ENCODE results near the gene CHST12.

CHST12 gene

DNA sequence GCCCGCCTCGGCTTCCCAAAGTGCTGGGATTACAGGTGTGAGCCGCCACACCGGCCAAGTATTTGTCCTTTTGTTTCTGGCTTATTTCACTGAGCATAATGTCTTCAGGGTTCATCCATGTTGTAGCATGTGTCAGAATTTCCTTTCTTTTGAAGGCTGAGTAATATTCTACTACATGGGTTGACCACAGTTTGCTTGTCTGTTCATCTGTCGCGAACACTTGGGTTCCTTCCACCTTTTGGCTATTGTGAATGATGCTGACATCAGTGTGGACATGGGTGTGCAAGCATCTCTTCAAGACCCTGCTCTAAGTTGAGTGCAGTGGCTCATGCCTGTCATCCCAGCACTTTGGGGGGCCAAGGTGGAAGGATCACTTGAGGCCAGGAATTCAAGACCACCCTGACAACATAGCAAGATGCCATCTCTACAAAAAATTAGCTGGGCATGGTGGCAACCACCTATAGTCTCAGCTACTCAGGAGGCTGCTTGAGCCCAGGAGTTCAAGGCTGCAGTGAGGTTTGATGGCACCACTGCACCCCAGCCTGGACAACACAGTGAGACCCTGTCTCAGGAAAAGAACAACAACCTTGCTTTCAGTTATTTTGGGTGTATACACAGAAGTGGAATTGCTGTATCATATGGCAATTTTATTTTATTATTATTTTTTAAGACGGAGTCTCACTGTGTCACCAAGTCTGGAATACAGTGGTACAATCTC, 17.0 kb downstream of the CHST12 start:
- Mint-ChIP-seq H3K27ac (no peak overlapping the region), H3K27me3 (no peaks in the 10 kb centered on the region), H3K36me3 (peaks cover 9% of the 10 kb centered on the region), H3K4me1 (peaks cover 13% of the 10 kb centered on the region), H3K4me3 (no peak overlapping the region), H3K9me3 (no peaks in the 10 kb centered on the region)
- DNase-seq (ENCODE audit: low spot score in 2 of 2), result no peak
- ATAC-seq (ENCODE audit: low read depth), result no peak

DNA sequence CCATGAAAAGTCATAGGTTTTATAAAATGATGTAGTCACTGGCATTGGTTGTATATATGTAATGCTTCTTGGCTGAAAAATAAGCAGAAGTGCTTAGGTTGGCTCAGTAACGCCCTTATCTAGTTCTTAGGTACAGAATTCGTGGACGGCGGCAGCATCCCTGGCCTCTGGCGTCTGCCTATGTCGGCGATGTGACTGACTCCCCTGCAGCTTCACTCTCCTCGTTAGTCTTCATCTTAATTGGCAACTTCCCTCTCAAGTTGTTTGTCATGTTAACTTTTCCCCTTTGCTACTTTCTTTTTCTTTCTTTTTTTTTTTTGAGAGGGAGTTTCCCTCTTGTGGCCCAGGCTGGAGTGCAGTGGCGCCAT, 18.5 kb downstream of the CHST12 start:
- no peaks in the 10 kb centered on the region for H3K9me3 Mint-ChIP-seq
- H3K4me1 Mint-ChIP-seq, result peaks cover 14% of the 10 kb centered on the region
- peaks cover 2% of the 10 kb centered on the region for H3K36me3 Mint-ChIP-seq
- no peak overlapping the region for H3K27ac Mint-ChIP-seq
- no peak for DNase-seq (ENCODE audit: low spot score in 2 of 2)
- no peaks in the 10 kb centered on the region for H3K27me3 Mint-ChIP-seq
- ATAC-seq (ENCODE audit: low read depth), result no peak
- H3K4me3 Mint-ChIP-seq, result no peak overlapping the region

DNA sequence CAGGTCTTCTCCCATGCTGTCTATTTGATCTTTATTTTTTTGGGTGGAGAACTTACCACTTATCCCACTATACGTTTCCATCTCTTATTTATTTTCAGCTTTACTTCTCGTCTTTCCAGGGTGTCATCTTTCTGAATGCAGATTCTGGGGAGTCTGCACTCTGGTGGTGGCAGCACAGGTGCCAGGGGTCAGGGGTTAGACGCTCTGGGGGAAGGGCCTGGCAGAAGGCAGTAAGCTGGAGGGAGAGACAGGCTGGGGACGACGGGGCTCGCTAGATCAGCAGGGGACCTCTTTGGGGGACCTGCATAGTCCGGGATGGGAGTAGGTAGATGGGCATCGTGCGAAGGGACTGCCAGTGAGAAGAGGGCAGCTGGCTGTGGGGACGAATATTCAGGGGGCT, 22.3 kb downstream of the CHST12 start:
- Mint-ChIP-seq H3K4me3 (no peak overlapping the region), H3K27me3 (no peaks in the 10 kb centered on the region), H3K4me1 (peaks cover 19% of the 10 kb centered on the region), H3K27ac (no peak overlapping the region), H3K36me3 (peaks cover 3% of the 10 kb centered on the region), H3K9me3 (no peaks in the 10 kb centered on the region)
- ATAC-seq (ENCODE audit: low read depth) (no peak), DNase-seq (ENCODE audit: low spot score in 2 of 2) (no peak)

DNA sequence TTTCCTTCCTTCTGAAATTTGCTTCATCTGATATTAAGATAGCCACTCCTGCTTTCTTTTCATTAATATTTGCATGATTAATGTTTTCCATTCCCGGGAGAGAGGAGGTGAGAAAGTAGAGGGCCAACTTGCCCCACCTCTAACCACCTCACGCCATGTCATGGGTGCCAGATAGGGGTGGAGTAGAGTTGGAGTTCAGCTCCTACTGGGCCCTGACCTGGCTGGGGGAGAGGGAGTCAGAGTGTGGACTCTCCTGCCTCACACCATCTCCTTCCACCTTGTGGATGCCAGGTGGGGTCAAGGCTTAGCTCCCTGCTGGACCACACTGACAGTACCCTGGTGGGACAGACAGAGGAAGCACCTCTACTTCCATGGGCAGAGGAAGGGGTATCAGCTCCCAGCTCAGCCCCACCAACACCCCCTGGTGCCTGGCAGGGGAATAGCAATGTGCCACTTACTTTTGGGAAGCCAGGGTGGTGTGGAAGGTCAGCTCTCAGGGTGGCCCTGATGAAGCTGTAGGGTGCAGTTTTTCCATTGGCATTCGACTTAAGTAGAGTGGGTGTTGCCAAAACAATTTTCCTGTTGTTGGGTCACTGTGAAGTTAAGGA, 28.0 kb downstream of the CHST12 start:
- Mint-ChIP-seq H3K9me3 (peaks cover 4% of the 10 kb centered on the region), H3K27me3 (no peaks in the 10 kb centered on the region), H3K36me3 (peaks cover 13% of the 10 kb centered on the region), H3K4me1 (peaks cover 8% of the 10 kb centered on the region), H3K4me3 (no peak overlapping the region), H3K27ac (no peak overlapping the region)
- ATAC-seq (ENCODE audit: low read depth) (no peak), DNase-seq (ENCODE audit: low spot score in 2 of 2) (no peak)

DNA sequence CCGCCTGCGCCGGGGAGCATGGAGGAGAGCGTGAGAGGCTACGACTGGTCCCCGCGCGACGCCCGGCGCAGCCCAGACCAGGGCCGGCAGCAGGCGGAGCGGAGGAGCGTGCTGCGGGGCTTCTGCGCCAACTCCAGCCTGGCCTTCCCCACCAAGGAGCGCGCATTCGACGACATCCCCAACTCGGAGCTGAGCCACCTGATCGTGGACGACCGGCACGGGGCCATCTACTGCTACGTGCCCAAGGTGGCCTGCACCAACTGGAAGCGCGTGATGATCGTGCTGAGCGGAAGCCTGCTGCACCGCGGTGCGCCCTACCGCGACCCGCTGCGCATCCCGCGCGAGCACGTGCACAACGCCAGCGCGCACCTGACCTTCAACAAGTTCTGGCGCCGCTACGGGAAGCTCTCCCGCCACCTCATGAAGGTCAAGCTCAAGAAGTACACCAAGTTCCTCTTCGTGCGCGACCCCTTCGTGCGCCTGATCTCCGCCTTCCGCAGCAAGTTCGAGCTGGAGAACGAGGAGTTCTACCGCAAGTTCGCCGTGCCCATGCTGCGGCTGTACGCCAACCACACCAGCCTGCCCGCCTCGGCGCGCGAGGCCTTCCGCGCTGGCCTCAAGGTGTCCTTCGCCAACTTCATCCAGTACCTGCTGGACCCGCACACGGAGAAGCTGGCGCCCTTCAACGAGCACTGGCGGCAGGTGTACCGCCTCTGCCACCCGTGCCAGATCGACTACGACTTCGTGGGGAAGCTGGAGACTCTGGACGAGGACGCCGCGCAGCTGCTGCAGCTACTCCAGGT, 29.7 kb downstream of the CHST12 start:
- peaks cover 19% of the 10 kb centered on the region for H3K36me3 Mint-ChIP-seq

DNA sequence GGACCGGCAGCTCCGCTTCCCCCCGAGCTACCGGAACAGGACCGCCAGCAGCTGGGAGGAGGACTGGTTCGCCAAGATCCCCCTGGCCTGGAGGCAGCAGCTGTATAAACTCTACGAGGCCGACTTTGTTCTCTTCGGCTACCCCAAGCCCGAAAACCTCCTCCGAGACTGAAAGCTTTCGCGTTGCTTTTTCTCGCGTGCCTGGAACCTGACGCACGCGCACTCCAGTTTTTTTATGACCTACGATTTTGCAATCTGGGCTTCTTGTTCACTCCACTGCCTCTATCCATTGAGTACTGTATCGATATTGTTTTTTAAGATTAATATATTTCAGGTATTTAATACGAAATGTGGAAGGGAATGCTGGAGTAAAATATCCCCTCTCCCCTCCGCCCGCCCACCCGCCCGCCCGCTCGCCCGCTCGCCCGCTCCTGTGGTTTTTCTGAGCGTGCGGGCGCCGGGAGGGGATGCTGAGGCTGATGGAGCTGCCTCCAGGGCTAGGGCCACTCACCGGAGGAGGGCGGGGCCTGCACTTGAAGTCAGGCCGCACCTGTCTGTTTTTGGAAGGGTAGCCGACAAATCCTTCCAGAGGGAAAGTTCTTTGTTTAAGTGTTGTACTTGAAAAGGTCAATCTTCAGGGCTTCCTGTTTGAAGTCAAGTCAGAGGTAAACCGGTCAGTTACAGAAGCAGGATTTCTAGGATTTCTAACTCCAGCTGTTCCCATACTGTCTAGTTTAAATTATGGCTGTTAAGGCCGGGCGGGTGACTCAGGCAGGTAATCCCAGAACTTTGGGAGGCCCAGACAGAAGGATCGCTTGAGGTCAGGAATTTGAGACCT, 30.5 kb downstream of the CHST12 start:
- Mint-ChIP-seq H3K36me3 (peaks cover 24% of the 10 kb centered on the region), H3K27me3 (no peaks in the 10 kb centered on the region)

More for the DNA sequence above, 29.7 kb downstream of the CHST12 start:
- no peak overlapping the region for H3K4me3 Mint-ChIP-seq
- no peaks in the 10 kb centered on the region for H3K27me3 Mint-ChIP-seq
- DNase-seq (ENCODE audit: low spot score in 2 of 2), result no peak
- H3K9me3 Mint-ChIP-seq, result peaks cover 4% of the 10 kb centered on the region
- no peak for ATAC-seq (ENCODE audit: low read depth)
- H3K27ac Mint-ChIP-seq, result no peak overlapping the region
- H3K4me1 Mint-ChIP-seq, result peaks cover 2% of the 10 kb centered on the region

DNA sequence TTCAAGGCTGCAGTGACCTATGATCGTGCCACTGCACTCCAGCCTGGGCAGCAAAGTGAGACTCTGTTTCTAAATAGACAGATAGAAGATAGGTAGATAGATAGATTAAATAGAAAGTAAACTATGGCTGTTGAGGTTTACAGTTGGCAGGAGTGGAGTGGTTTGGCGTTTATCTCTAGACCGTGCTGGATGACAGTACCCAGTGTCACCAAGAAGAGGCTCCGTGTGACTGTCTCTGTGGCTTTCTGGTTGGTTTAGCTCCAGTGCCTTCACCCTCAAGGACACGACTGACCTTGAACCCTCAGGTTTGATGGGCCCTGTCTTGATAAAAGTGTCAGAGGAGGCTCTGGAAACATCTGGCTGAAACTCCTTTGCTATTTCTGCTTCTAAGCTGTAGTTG, 31.7 kb downstream of the CHST12 start:
- no peak overlapping the region for H3K27ac Mint-ChIP-seq
- H3K27me3 Mint-ChIP-seq, result no peaks in the 10 kb centered on the region
- peaks cover 4% of the 10 kb centered on the region for H3K9me3 Mint-ChIP-seq
- H3K4me1 Mint-ChIP-seq, result peaks cover 2% of the 10 kb centered on the region
- ATAC-seq (ENCODE audit: low read depth) (no peak), DNase-seq (ENCODE audit: low spot score in 2 of 2) (no peak)
- peaks cover 26% of the 10 kb centered on the region for H3K36me3 Mint-ChIP-seq
- no peak overlapping the region for H3K4me3 Mint-ChIP-seq

More for the DNA sequence above, 30.5 kb downstream of the CHST12 start:
- Mint-ChIP-seq H3K4me3 (no peak overlapping the region), H3K4me1 (peaks cover 2% of the 10 kb centered on the region), H3K9me3 (peaks cover 4% of the 10 kb centered on the region), H3K27ac (no peak overlapping the region)
- no peak for ATAC-seq (ENCODE audit: low read depth)
- no peak for DNase-seq (ENCODE audit: low spot score in 2 of 2)

DNA sequence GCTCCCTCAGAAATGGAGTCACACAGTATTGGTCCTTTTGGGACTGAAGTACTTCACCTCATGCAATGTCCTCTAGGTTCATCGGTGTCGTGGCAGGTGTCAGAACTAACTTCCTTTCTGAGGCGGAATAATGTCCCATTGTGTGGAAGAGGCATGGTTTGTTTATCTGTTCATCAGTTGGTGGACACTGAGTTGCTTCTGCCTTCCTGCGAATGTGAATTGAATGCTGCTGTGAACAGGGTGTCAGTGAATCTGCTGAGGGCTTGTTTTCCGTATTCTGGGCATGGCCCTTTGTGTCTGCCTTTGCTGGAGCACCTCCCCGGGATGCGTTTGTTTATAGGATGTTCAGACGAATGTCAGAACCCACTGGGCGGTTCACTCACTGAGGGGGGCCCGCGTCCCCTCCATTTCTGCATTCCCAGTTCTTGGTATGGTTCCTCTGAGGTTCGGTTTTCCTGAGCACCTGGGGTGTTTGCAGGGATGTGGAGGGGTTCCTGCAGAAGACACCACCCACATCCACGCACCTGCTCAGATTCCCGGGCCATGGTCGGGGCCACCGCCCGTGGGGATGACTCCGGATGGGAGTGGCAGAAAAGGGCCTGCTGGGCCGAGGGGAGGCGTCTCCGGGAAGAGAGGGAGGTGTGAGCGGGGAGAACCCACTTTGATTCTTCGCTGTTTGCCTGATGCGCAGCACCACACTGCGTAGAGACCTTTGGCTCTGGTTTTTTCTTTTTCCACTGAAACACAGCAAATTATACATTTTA, 33.1 kb downstream of the CHST12 start:
- H3K36me3 Mint-ChIP-seq, result peaks cover 19% of the 10 kb centered on the region
- H3K27me3 Mint-ChIP-seq, result no peaks in the 10 kb centered on the region
- DNase-seq (ENCODE audit: low spot score in 2 of 2) (no peak), ATAC-seq (ENCODE audit: low read depth) (no peak)
- H3K27ac Mint-ChIP-seq, result no peak overlapping the region
- H3K4me3 Mint-ChIP-seq, result no peak overlapping the region
- H3K4me1 Mint-ChIP-seq, result peaks cover 3% of the 10 kb centered on the region
- H3K9me3 Mint-ChIP-seq, result no peaks in the 10 kb centered on the region

DNA sequence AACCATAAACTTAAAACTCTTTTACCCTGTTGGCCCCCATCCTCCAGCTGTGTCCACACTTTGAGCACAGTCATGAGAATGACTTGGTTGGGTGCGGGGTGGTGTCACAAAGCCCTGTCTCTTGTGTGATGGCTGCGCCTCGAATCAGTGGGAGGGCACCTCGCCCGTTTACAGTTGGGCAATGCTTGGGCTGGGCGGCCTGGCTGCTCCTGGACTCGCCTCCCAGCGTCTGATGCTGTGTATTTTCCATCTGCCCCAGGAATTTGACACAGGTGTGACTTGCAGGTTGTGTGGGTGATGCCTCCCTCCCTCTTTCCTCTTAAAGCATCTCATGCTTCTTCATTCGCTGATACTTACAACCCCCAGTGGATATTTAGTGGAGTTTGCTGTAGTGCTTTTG, 33.7 kb downstream of the CHST12 start:
- no peak overlapping the region for H3K4me3 Mint-ChIP-seq
- no peak overlapping the region for H3K27ac Mint-ChIP-seq
- H3K36me3 Mint-ChIP-seq, result peaks cover 19% of the 10 kb centered on the region
- ATAC-seq (ENCODE audit: low read depth) (no peak), DNase-seq (ENCODE audit: low spot score in 2 of 2) (no peak)
- H3K4me1 Mint-ChIP-seq, result peaks cover 6% of the 10 kb centered on the region
- H3K27me3 Mint-ChIP-seq, result no peaks in the 10 kb centered on the region
- H3K9me3 Mint-ChIP-seq, result no peaks in the 10 kb centered on the region

DNA sequence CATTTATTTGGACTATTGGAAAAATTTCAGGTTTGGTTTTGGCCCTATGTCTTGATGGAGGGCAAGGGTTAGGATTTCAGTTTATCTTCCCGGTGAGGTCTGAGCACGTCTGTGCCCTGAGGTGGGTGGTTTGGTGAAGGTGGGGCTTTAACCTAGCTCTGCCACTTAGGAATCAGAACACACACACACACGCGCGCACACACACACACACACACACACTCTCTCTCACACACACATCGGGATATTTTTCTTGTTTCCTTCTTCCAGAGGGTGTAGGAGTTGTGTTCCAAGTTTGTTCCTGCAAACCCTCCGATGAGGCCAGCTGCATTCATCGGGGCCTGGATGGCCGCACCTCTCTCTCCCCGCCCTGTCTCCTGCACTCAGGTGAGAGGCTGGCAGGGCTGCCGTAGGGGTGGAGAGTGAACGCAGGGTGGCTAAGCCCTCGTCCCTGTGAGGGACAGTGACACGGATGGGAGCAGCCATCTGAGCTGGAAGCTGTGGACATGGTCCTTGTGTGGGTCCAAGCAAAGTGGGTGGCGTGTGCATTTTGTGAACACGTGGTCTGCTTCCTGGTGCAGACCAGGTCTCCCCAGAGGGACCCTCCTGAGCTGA, 34.2 kb downstream of the CHST12 start:
- Mint-ChIP-seq H3K36me3 (peaks cover 19% of the 10 kb centered on the region), H3K27me3 (no peaks in the 10 kb centered on the region), H3K9me3 (no peaks in the 10 kb centered on the region), H3K27ac (no peak overlapping the region), H3K4me3 (no peak overlapping the region), H3K4me1 (peaks cover 6% of the 10 kb centered on the region)
- ATAC-seq (ENCODE audit: low read depth) (no peak), DNase-seq (ENCODE audit: low spot score in 2 of 2) (no peak)

DNA sequence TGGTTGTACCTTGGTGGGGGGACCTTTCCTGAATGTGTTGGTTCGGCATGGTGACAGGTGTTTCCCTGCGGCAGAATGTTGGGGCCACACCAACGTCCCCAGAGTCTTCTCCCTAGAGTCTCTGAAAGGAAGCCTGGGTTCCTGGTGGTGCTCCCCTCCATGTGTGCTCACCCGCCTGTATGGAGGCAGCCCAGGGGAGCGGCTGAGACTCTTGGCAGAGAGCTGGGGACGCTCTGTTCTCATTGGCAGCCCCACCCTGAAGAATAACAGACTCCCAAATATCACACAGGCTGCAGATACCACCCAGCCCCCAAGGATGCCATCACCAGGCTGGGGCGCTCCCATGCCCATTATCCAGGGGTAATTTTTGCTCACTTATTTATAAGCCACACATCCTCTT, 34.8 kb downstream of the CHST12 start:
- no peaks in the 10 kb centered on the region for H3K27me3 Mint-ChIP-seq
- peaks cover 6% of the 10 kb centered on the region for H3K4me1 Mint-ChIP-seq

DNA sequence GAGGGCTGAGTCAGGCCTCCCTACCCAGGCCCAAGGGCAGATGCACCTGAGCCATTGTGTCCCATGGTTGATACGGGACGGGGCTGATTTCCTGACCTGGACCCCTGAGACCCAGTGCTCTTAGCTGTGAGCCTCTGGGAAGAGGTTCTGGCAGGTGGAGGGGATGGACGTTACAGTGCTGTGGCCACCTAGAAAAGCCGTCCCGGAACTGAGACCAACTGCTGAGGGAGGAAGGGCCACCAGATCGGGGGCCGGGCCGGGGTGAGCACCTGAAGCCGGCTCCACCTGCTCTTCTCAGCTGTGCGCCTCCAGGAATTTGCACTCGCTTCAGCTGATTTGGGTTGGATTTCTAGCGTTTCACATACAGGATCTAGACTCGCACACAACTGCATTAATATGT, 35.4 kb downstream of the CHST12 start:
- DNase-seq (ENCODE audit: low spot score in 2 of 2), result no peak
- peaks cover 6% of the 10 kb centered on the region for H3K4me1 Mint-ChIP-seq
- no peak for ATAC-seq (ENCODE audit: low read depth)
- H3K27ac Mint-ChIP-seq, result no peak overlapping the region
- H3K27me3 Mint-ChIP-seq, result no peaks in the 10 kb centered on the region
- H3K36me3 Mint-ChIP-seq, result peaks cover 18% of the 10 kb centered on the region
- H3K9me3 Mint-ChIP-seq, result no peaks in the 10 kb centered on the region
- no peak overlapping the region for H3K4me3 Mint-ChIP-seq

More for the DNA sequence above, 34.8 kb downstream of the CHST12 start:
- H3K9me3 Mint-ChIP-seq, result no peaks in the 10 kb centered on the region
- ATAC-seq (ENCODE audit: low read depth) (no peak), DNase-seq (ENCODE audit: low spot score in 2 of 2) (no peak)
- no peak overlapping the region for H3K4me3 Mint-ChIP-seq
- no peak overlapping the region for H3K27ac Mint-ChIP-seq
- H3K36me3 Mint-ChIP-seq, result peaks cover 19% of the 10 kb centered on the region
